Measurements from ENCODE around the gene TMC2.
A peak's percentile ranks its signal among the peaks of the same experiment; 100 is the strongest.

The TMC2 gene

GRCh38 chr20:2626853-2627541 is 90.6 kb downstream of the TMC2 start:
- no peak for DNase-seq (ENCODE audit: low read depth in 3 of 3)

GRCh38 chr20:2631228-2631627 is 94.9 kb downstream of the TMC2 start:
- no peak for DNase-seq (ENCODE audit: low read depth in 3 of 3)

DNA sequence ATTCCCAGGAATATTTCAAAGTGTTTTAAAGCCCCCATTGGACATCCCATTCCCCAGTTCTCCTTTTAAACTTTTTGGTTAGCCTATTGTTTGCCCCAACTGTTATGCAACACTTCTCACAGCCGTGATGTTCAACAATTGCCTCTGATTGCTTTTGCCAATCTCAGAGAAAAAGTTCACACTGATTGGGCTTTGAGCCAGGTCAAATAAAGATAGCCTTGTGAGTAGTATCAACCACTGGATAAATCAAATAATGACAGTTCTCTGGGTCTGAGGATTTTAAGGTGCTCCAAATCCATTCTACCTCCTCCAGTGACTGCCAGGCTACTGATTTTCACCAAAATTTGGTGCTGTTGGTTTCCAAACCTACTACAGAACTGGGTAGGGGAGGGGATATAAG is 97.0 kb downstream of the TMC2 start:
- no peak for DNase-seq (ENCODE audit: low read depth in 3 of 3)

GRCh38 chr20:2637246-2637645 is 100.9 kb downstream of the TMC2 start:
- no peak for DNase-seq (ENCODE audit: low read depth in 3 of 3)

DNA sequence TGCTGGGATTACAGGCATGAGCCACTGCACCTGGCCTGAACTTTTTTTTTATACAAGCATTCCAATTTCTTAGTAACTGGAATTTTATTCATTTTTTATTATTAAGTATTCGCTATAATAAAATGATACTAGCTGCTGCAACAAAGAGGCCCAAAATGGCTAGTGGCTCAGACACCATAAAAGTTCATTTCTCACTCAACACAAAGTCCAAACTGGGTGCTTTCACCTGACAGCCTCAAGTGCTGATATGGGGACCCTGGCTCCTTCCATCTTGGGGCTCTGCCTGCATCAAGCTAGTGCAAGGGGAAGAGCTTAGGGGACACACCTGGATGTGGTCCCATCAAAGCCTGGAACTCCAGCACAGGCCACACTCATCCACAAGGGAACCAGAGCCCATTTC is 103.9 kb downstream of the TMC2 start:
- no peak for DNase-seq (ENCODE audit: low read depth in 3 of 3)

GRCh38 chr20:2640899-2641298 is 104.5 kb downstream of the TMC2 start:
- no peak for DNase-seq (ENCODE audit: low read depth in 3 of 3)

DNA sequence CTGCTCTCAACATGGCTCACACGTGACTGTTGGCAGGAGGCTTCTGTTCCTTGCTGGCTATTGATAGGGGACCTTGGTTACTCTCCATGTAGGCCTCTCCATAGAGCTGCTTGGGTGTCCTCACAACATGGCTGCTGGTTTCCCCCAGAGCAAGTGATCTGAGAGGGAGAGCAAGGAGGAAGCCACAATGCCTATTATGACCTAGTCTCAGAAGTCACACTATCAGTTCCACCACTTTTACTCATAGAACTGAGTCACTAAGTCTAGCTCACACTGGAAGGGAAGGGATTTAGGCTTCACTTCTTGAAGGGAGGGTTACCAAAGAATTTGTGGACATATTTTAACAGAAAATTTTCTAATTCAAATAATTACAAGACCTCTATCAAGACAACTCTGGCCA is 107.3 kb downstream of the TMC2 start:
- no peak for DNase-seq (ENCODE audit: low read depth in 3 of 3)

DNA sequence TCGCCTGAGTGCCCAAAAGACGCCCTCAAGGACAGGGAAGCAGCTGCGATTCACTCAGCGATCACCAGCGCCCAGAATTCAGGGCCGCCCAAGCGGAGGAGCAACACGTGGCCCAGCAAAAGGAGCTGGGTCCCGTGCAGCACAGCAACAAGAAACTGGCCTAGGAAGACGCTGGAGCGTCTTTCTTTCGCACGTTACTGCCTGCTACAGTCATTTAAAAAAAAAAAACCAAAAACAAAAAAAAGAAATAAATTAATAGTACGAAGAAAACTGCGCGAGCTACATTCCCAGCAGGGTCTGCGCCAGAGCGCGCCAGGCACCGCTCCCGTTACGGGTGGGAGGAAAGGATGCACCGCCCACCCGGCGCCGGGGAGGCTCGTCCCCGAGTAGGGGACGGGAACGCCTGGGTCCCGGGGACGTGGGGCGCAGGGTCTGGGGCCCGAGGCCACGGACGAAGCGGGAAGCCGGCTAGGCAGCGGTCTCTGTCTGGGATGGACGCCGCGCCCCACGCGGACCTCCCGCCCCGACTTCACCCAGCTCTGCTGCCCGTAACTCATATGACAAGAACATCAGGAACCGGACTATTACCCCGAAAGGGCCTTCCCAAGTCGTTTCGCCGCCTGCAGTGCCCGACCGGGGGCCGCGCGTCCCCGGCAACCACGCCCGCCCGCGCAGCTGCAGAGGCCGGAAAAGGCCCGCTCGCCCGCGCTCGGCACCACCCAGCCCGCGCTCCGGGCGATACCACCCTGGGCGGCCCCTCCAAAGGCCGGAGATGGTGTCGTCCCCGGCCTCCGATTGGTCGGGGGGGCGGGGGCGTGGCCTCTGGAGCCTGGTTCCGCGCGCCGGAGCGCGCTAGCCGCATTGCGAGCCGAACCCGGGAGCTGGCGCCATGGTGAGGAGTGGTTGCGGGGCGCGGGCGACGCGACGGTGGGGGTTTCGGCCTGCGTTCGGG is 115.7 kb downstream of the TMC2 start, which contains the start of gene NOP56:
TSS of gene NOP56 (plus strand) at position 861 of the 952 bp plus-strand sequence. CDS start at position 890, 29 bp downstream.
- DNase-seq (ENCODE audit: low read depth in 3 of 3) = peak; percentile 84 to 91 (median 88)

GRCh38 chr20:2652724-2653555 is 116.6 kb downstream of the TMC2 start:
- DNase-seq (ENCODE audit: low read depth in 3 of 3) = peak in 1 of 3 donors; percentile 47

GRCh38 chr20:2653556-2654383 is 117.4 kb downstream of the TMC2 start:
- no peak for DNase-seq (ENCODE audit: low read depth in 3 of 3)

GRCh38 chr20:2654384-2654822 is 118.0 kb downstream of the TMC2 start:
- no peak for DNase-seq (ENCODE audit: low read depth in 3 of 3)

GRCh38 chr20:2654831-2655230 is 118.5 kb downstream of the TMC2 start:
- no peak for DNase-seq (ENCODE audit: low read depth in 3 of 3)

GRCh38 chr20:2655331-2656116 is 119.2 kb downstream of the TMC2 start:
- no peak for DNase-seq (ENCODE audit: low read depth in 3 of 3)

DNA sequence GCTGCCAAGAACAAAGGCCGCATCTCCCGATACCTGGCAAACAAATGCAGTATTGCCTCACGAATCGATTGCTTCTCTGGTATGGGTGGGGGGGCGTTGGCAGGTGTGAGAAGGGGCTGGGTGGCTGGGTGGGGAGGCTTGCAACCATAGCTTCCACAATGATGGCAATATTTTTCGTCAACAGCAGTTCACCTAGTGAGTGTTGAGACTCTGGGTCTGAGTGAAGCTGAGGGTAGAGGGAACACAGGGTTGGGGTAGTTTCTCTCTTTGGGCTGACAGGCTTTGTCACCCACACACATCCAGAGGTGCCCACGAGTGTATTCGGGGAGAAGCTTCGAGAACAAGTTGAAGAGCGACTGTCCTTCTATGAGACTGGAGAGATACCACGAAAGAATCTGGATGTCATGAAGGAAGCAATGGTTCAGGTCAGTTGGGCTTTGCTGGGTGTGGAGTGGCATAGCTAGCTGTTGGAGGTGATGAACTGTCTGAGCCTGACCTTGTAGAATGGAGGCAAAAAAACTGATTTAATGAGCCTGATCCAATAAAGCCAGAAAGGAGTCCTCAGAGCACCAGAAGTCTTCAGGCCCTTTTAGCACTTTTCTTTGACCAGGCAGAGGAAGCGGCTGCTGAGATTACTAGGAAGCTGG is 120.2 kb downstream of the TMC2 start:
- DNase-seq (ENCODE audit: low read depth in 3 of 3) = no peak

DNA sequence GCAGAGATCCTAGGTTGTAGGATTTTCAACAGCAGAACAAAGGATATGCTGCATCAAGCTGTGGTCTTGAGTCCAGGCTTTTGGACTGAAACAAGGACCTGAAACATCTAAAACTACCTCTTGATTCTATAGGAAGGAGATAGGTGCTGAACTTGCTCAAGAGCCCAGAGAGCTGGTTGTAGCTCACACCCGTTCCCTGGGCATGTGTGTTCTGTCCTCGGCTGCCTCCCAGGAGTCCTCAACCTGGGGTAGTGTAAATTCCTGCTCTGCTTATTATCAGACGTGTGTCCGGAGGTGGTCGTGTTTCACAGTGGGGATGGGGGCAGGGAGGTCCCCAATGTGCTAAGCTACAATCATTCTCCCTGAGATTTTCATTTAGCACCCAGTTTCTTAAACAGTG is 120.9 kb downstream of the TMC2 start:
- no peak for DNase-seq (ENCODE audit: low read depth in 3 of 3)

DNA sequence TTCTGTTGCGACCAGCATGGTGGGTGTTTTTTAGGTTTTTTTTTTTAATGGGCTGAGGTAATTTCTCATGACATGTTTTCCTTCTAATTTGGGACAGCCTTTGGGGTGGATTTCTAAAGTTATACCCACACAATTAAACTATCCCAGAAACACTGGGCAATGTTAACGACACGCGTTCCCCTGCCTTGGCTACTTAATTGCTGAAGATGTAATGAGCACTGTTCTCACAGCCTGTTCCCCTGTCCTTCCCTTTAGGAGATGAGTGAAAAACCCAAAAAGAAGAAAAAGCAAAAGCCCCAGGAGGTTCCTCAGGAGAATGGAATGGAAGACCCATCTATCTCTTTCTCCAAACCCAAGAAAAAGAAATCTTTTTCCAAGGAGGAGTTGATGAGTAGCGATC is 121.3 kb downstream of the TMC2 start:
- DNase-seq (ENCODE audit: low read depth in 3 of 3) = no peak

- no peak for DNase-seq (ENCODE audit: low read depth in 3 of 3)
Observed at GRCh38 chr20:2658414-2659354, 122.3 kb downstream of the TMC2 start.

DNA sequence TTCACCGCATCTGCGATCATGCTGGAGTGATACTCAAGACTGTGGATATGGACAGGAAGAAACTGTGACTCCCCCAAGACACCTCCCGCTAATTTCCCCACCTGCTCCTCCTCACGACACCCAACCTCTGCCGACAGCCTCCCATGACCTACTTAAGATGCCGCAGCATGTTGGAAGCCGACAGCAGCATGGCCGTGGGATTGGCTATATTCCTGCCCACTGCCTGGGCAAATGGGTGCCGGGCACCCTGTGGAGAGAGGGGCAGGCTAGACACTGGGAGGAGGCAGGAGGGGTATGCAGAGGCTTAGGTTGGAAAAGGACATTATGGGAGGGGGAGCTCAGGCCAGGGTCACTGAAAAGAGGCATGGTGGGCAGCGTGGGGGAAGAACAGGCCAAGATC is 123.2 kb downstream of the TMC2 start:
- DNase-seq (ENCODE audit: low read depth in 3 of 3) = no peak

Data from stimulated activated CD4-positive, alpha-beta T cell treated with anti-CD3 and anti-CD28 coated beads, TNF-alpha, amount 100 ng/mL, for 48 hours (primary cell).